Bronchus fibroblast of lung (primary cell): ENCODE data around the gene GGCX. TPM values are rescaled to one million over a fixed set of nuclear protein-coding genes. Genes with fewer than 3 reads are reported as not detected.

Experiments
- total RNA-seq: library from RNA; depleted of rRNA; stranded (reverse); fragments of >200 nt; gene quantifications from 2 replicates; pipeline ENCODE4 v1.2.3, GENCODE V29; 2015

GGCX gene
- 50.1 and 53.3 TPM in 2 replicates for total RNA-seq

GRCh38 chr2:85561280-85562212 is at the start of gene GGCX:
Gene GGCX, minus strand, starts transcription at chr2:85561493. Its CDS starts 65 bp downstream, at chr2:85561428.

GRCh38 chr2:85602476-85603234 is 41.4 kb upstream of the GGCX start, which contains the start of gene TMEM150A:
Gene TMEM150A, minus strand, starts transcription at chr2:85602698. Its CDS starts 750 bp downstream, at chr2:85601948.

GRCh38 chr2:85595301-85596025 is 34.2 kb upstream of the GGCX start, which contains the start of gene RNF181:
Gene RNF181, plus strand, starts transcription at chr2:85595745. Its CDS starts 19 bp downstream, at chr2:85595764.

GRCh38 chr2:85584354-85584856 is 23.1 kb upstream of the GGCX start, which contains the start of gene VAMP5:
Gene VAMP5, plus strand, starts transcription at chr2:85584431. Its CDS starts 60 bp downstream, at chr2:85584491.

GRCh38 chr2:85577386-85578242 is 16.3 kb upstream of the GGCX start, which contains the start of gene VAMP8:
Gene VAMP8, plus strand, starts transcription at chr2:85577586. Its CDS starts 61 bp downstream, at chr2:85577647.

GRCh38 chr2:85538507-85539360 is 22.6 kb downstream of the GGCX start, which contains the start of gene MAT2A:
Gene MAT2A, plus strand, starts transcription at chr2:85539168. Its CDS starts 120 bp downstream, at chr2:85539288.

Other genes starting within 250 kb of the GGCX start
- gene TGOLN2, start 233.5 kb downstream of the GGCX start, total RNA-seq = 50.2 and 55.0 TPM in 2 replicates
- gene RETSAT, start 207.0 kb downstream of the GGCX start, total RNA-seq = 33.5 and 39.2 TPM in 2 replicates
- 11.3 and 12.9 TPM in 2 replicates for gene ELMOD3, start 206.7 kb downstream of the GGCX start, total RNA-seq
- 196 and 242 TPM in 2 replicates for gene CAPG, start 151.1 kb downstream of the GGCX start, total RNA-seq
- 0.34 and 0.59 TPM in 2 replicates for gene SH2D6, start 142.8 kb downstream of the GGCX start, total RNA-seq
- gene MAT2A, start 22.3 kb downstream of the GGCX start, total RNA-seq = 82.9 and 86.1 TPM in 2 replicates
- gene VAMP8, start 16.1 kb upstream of the GGCX start, total RNA-seq = 2.5 and 5.2 TPM in 2 replicates
- gene VAMP5, start 22.9 kb upstream of the GGCX start, total RNA-seq = 98.0 and 106 TPM in 2 replicates
- 281 and 288 TPM in 2 replicates for gene RNF181, start 34.3 kb upstream of the GGCX start, total RNA-seq
- gene TMEM150A, start 41.2 kb upstream of the GGCX start, total RNA-seq = 9.9 and 10.7 TPM in 2 replicates
- 12.5 and 14.5 TPM in 2 replicates for gene C2orf68, start 50.6 kb upstream of the GGCX start, total RNA-seq
- gene USP39, start 54.7 kb upstream of the GGCX start, total RNA-seq = 76.1 and 76.5 TPM in 2 replicates
- not detected in 2 replicates for gene SFTPB, start 106.7 kb upstream of the GGCX start, total RNA-seq
- not detected in 2 replicates for gene GNLY, start 132.9 kb upstream of the GGCX start, total RNA-seq
- 11.4 and 15.1 TPM in 2 replicates for gene ATOH8, start 192.5 kb upstream of the GGCX start, total RNA-seq